Astrocyte of the spinal cord (primary cell): Measurements from ENCODE around the gene EXOC6.

Experiments used
- DNase-seq: peaks from one replicate; pipeline ENCODE4 v3.0.0; 2011; ENCODE audit warnings: low read depth, low spot score
- H3K4me3 ChIP-seq: 2 replicates; pipeline ENCODE4 v1.5.1; 2011; ENCODE audit warnings: low read depth, mild to moderate bottlenecking, low read length, moderate library complexity
- in situ Hi-C: cut with HindIII; loops from 2 replicates; pipeline ENCODE4 v1.10.0; 2017; ENCODE audit warnings: low sequenced_read_pairs
- TF ChIP-seq, protein P1 (sequence below): IDR thresholded peaks from 2 replicates; pipeline ENCODE4 v1.5.1; 2012; ENCODE audit warnings: low read depth, mild to moderate bottlenecking, low read length, inconsistent platforms

Gene EXOC6

DNA sequence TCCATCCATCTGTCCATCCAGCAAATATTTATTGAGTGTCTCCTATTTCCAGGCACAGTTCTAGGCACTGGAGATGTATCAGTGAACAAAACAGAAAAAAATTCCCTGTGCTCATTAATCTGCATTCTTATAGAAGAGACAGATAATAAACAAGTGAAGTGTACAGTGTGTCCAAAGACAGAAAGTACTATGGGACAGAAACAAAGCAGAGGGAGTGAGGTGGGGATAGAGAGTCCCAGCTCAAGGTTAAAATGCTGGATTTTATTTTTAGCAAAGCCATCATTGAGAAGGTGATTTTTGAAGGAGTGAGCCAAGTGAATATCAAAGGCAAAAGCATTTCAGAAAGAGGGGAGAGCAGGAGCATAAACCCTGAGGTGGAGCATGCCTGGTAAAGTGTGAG is 21.8 kb upstream of the EXOC6 start:
- DNase-seq = no peak
- in situ Hi-C loops = no loop called here
- TF ChIP-seq, protein P1, sequence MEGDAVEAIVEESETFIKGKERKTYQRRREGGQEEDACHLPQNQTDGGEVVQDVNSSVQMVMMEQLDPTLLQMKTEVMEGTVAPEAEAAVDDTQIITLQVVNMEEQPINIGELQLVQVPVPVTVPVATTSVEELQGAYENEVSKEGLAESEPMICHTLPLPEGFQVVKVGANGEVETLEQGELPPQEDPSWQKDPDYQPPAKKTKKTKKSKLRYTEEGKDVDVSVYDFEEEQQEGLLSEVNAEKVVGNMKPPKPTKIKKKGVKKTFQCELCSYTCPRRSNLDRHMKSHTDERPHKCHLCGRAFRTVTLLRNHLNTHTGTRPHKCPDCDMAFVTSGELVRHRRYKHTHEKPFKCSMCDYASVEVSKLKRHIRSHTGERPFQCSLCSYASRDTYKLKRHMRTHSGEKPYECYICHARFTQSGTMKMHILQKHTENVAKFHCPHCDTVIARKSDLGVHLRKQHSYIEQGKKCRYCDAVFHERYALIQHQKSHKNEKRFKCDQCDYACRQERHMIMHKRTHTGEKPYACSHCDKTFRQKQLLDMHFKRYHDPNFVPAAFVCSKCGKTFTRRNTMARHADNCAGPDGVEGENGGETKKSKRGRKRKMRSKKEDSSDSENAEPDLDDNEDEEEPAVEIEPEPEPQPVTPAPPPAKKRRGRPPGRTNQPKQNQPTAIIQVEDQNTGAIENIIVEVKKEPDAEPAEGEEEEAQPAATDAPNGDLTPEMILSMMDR = no peak
- no peak overlapping the region for H3K4me3 ChIP-seq

DNA sequence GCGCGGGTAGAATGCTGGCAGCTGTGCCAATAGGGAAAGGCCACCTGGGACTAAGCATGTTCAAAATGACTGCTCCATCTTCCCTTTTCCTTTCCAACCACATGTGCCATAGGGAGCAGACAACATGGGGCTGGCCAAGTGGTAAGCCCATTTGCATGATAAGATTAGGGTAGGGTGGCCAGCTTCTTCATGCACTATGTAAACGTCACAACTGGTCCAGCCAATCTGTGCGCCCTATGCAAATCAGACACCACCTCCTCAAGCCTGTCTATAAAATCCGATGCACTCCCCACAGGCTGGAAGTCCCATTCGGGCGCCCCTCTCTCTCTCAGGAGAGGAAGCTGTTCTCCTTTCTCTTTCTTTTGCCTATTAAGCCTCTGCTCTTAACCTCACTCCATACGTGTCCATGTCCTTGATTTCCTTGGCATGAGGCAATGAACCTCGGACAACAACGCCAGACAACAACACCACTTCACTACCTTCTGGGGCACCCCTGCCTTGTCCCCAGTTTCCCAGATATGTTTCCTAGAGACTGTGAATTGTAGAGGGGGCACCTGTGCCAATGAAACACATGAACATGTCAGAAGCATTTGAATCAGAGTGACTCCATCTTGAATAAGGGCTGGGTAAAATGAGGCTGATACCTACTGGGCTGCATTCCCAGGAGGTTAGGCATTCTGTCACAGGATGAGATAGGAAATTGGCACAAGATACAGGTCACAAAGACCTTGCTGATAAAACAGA is 19.1 kb upstream of the EXOC6 start:
- in situ Hi-C loops = no loop called here
- TF ChIP-seq, protein P1 = no peak
- no peak for DNase-seq
- H3K4me3 ChIP-seq = no peak overlapping the region

- TF ChIP-seq, protein P1 = no peak
- in situ Hi-C loops = no loop called here
- H3K4me3 ChIP-seq = no peak overlapping the region
- no peak for DNase-seq
Observed at GRCh38 chr10:92829786-92830377, 18.4 kb upstream of the EXOC6 start.

DNA sequence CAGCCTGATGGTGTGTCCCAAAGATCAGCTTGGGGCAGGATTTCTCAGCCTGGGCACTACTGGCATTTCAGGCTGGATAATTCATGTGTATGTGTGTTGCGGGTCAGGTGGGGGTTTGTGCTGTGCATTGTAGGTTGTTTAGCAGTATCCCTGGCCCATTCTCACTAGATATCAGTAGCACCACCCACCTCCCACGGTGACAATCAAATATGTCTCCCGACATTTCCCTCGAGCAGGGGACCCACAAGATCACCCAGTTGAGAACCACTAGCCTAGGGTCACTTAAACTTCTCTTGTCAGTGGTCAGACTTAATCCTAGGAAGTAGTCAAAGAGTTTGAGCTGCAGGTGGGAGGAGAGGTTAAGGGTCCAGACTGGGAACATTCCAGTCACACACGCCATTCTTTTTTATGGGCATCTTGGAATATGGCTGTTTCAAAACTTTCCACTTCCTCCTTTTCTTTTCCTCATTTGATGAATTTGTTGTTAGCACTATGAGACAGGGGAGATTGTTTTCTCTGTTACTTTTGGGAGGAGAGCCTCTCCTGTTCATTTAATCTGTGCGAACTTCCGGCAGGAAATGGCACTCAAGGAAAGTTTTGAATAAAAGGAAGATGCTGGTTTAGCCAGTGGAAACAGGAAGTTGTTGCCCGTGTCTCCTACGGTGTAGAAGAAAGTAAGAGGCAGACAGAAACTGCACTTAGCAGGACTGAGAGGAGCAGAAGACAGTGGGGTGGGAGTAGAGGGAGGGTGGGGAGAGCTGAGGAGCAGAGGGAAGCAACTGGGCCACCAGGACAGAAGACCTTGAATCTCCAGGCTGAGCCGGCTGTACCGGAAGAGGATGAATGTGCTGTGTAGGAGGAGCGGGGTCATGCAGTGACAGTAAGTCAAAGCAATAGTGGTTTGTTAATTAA is 17.6 kb upstream of the EXOC6 start:
- no peak for DNase-seq
- TF ChIP-seq, protein P1 = no peak
- no peak overlapping the region for H3K4me3 ChIP-seq
- in situ Hi-C loops = no loop called here

DNA sequence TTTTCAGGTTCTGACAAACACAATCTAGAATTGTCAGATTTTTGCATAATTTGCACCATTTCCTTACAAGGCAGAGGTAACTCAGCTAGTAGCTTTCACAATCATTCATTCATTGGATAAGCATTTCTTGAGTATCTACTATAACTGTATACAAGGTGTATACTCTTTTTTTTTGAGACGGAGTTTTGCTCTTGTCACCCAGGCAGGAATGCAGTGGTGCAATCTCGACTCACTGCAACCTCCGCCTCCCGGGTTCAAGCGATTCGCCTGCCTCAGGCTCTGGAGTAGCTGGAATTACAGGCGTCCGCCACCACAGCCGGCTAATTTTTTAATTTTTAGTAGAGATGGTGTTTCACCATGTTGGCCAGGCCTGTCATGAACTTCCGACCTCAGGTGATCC is 16.2 kb upstream of the EXOC6 start:
- H3K4me3 ChIP-seq = no peak overlapping the region
- no peak for DNase-seq
- in situ Hi-C loops = no loop called here

More for the DNA sequence above, 16.2 kb upstream of the EXOC6 start:
- TF ChIP-seq, protein P1 = no peak
